ENCODE data around the gene BLM.
"Not testable (repeated sequence)": the region's sequence is repeated elsewhere in the genome, so short reads cannot be mapped to it uniquely, and the experiment has no call there.

BLM gene

GRCh38 chr15:90740545-90740944 lies 23.4 kb downstream of the BLM start:
- not testable (repeated sequence) for DNase-seq

- no peak for DNase-seq
Measured at GRCh38 chr15:90742087-90742486, 24.9 kb downstream of the BLM start.

- no peak for DNase-seq
Measured at GRCh38 chr15:90743407-90743806, 26.3 kb downstream of the BLM start.

- no peak for DNase-seq
Measured at GRCh38 chr15:90744759-90745402, 27.7 kb downstream of the BLM start.

GRCh38 chr15:90749754-90750153 lies 32.6 kb downstream of the BLM start:
- no peak for DNase-seq

GRCh38 chr15:90750186-90750585 lies 33.0 kb downstream of the BLM start:
- DNase-seq, result no peak

- no peak for DNase-seq
Measured at GRCh38 chr15:90751300-90751825, 34.2 kb downstream of the BLM start.

- DNase-seq, result no peak
Measured at GRCh38 chr15:90756916-90757315, 39.8 kb downstream of the BLM start.

- no peak for DNase-seq
Measured at GRCh38 chr15:90757461-90757860, 40.3 kb downstream of the BLM start.

- no peak for DNase-seq
Measured at GRCh38 chr15:90760661-90761232, 43.6 kb downstream of the BLM start.

GRCh38 chr15:90761629-90762028 lies 44.5 kb downstream of the BLM start:
- no peak for DNase-seq

- DNase-seq, result no peak
Measured at GRCh38 chr15:90762109-90762508, 45.0 kb downstream of the BLM start.

- no peak for DNase-seq
Measured at GRCh38 chr15:90763366-90764099, 46.4 kb downstream of the BLM start.

GRCh38 chr15:90765531-90765930 lies 48.4 kb downstream of the BLM start:
- no peak for DNase-seq

GRCh38 chr15:90765966-90766365 lies 48.8 kb downstream of the BLM start:
- no peak for DNase-seq

GRCh38 chr15:90769375-90769774 lies 52.2 kb downstream of the BLM start:
- DNase-seq, result no peak

GRCh38 chr15:90773485-90773884 lies 56.3 kb downstream of the BLM start:
- DNase-seq, result no peak

- DNase-seq, result no peak
Measured at GRCh38 chr15:90774731-90775514, 57.8 kb downstream of the BLM start.

GRCh38 chr15:90780916-90781315 lies 63.8 kb downstream of the BLM start:
- DNase-seq, result no peak

GRCh38 chr15:90782442-90782841 lies 65.3 kb downstream of the BLM start:
- DNase-seq, result no peak

GRCh38 chr15:90787881-90788280 lies 70.7 kb downstream of the BLM start:
- no peak for DNase-seq

GRCh38 chr15:90789462-90789861 lies 72.3 kb downstream of the BLM start:
- DNase-seq, result no peak

- DNase-seq, result no peak
Measured at GRCh38 chr15:90790057-90790456, 72.9 kb downstream of the BLM start.

Measured in NCI-H1048 (cell line).